Kidney tubule cell (primary cell): ENCODE data around the gene S1PR4.
"Not testable (repeated sequence)": the region's sequence is repeated elsewhere in the genome, so short reads cannot be mapped to it uniquely, and the experiment has no call there.

Experiments
- DNase-seq: peaks from one replicate; pipeline ENCODE4 v3.0.0-alpha.2; 2018; ENCODE audit warnings: low spot score

S1PR4 gene

DNA sequence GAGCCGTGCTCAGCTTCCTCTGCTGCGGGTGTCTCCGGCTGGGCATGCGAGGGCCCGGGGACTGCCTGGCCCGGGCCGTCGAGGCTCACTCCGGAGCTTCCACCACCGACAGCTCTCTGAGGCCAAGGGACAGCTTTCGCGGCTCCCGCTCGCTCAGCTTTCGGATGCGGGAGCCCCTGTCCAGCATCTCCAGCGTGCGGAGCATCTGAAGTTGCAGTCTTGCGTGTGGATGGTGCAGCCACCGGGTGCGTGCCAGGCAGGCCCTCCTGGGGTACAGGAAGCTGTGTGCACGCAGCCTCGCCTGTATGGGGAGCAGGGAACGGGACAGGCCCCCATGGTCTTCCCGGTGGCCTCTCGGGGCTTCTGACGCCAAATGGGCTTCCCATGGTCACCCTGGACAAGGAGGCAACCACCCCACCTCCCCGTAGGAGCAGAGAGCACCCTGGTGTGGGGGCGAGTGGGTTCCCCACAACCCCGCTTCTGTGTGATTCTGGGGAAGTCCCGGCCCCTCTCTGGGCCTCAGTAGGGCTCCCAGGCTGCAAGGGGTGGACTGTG is 1.2 kb downstream of the S1PR4 start:
- no peak for DNase-seq

DNA sequence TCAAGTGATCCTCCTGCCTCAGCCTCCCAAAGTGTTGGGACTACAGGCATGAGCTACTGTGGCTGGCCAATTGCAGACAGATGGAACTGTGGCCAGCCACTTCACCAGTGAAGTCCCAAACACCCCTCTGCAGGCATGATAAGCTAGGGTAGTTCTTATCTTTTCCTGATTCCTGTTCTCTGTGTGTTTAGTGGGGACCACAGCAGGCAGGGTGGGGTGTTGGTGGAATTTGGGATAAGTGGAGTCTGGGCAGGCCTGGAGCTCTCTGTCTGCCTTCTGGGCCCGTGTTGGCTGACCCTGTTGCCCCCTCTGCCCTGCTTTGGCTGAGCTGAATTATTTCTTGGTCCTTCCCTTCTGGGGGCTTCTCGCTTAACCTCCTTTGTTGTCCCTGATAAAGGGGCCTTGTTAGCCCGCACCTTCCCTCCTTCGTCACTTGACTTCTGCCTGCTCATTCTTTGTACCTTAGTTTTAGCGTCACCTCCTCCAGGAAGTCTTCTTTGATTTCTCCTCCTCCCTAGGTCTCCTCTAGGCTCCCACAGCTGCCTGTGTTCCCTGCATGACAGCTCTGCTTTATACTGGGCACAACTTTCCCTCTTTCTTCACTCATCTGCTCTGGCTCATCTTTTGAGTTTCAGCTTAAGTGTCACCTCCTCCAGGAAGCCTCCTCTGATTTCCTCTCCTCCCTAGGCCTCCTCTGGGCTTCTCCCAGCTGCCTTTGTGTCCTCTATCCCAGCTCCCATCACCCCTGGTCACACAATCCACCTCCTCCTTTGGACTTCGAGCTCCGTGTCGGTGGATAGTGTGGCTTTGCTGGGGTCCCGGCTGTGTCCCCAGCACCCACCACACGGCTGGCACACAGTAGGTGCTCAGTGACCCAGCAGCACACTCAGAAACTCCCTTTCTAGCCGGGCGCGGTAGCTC is 5.4 kb downstream of the S1PR4 start:
- DNase-seq = no peak

DNA sequence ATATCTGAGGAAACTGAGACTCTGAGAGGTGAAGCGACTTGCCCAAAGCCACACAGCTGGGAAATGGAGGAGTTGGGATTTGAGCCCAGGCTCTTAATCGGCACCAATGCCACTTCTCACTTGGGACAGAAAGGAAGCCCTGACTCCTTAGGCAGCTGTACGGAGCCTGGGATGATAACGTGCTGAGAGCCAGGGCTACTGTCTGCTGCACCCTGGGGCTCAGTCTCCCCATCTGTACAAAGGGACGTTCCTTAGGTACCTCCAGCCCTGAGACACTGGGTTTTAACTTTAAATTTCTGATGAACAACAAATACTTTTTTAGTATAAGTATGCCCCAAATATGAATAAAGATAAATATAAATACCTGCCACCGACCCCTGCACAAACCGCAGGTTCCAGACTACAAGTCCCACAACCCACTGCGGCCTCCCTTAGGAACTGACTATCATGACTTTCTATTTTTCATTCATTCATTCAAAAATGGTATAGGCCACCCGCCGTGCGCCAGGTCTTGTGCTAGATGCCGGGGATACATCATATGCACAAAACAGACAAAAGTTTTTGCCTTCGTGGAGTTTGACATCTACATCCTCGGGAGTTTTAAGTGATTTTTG is 6.4 kb downstream of the S1PR4 start:
- no peak for DNase-seq

DNA sequence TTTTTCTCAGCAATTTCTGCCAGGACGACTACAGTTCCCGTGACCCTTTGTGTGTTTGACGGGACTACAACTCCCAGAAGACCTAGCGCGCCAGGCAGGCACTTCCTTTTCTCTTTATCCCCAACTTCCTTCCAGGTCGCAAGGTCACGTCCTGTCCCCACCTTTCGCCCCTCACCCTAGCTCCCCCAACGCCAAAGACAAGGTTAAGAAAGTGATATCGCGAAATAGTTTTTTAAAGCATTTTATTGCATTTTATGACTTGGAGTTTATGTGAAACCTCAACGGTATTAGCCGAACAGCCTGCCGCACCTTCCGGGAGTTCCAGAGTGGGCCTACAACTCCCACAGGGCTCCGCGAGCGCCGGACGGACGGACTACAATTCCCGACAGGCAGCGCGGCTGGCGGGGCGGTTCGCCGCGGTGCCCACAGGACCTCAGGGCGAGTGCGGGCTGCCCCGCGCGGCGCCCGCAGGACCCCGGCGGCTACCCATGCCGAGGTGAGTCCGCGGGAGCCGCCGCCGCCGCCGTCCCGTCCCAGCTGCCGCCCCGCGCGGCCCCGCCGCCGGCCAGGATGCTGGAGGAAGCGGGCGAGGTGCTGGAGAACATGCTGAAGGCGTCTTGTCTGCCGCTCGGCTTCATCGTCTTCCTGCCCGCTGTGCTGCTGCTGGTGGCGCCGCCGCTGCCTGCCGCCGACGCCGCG is 7.0 kb downstream of the S1PR4 start, which contains the start of gene NCLN:
NCLN (plus strand) TSS at position 470 of the 699 bp plus-strand sequence; CDS start at position 571, 101 bp downstream.
- peak; percentile 94 for DNase-seq

DNA sequence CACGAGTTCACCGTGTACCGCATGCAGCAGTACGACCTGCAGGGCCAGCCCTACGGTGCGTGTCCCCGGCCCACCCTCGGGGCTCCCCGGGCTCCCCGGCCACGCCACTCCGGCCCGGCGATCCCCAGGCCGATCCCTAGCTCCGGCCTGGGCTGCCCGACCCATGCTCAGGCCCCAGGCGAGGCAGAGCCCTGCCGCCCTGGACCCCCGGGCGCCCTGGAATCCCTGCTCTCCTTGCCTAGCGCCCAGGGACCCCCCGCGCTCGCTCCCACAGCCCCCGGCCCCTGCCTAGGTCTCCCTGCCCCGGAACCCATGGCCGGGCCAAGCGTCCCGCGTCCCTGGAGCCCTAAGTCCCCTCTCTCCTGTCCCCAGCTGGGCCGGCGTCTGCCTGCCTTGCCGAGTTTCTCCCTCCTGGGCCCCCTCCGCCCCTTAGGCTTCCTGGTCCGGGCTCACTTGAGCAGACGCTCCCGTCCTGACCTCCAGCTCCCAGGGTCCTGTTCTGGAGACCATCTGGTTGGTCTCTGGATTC is 7.7 kb downstream of the S1PR4 start:
- DNase-seq = peak; percentile 6

DNA sequence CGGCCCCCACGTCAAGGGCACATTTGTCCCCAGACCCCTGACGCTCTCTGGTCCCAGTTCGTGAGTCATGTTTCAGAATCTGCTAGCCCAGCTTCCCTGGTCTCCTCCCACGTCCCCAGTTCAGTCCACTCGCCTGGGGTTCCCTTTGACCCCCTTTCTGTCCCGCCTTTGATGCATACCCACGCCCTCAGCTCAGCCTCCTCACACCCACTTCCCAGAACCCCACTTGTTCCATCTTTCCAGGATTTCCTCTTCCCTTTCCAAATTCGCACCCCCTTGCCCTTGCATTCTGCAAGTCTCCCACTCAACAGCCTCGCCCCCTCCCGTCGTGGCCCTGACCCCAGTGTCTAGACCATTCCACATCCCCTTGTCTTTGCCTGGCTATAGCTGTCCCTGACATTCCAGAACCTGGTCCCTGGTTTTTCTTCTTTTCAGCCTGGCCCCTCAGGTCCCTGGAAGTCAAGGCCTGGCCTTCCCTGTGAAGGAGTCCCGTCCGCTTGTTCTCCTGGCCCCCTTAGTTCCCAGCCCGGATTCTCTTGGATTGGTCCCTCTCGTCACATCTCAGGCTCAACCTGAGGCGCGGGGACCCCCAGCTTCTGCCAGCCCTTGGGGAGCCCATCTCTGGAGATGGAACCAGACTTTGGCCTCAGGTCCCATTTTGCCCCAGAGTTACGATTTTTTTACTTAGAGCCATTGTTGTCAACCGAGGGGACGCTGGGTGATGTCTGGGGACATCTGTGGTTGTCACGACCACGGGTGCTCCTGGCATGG is 8.5 kb downstream of the S1PR4 start:
- no peak for DNase-seq

DNA sequence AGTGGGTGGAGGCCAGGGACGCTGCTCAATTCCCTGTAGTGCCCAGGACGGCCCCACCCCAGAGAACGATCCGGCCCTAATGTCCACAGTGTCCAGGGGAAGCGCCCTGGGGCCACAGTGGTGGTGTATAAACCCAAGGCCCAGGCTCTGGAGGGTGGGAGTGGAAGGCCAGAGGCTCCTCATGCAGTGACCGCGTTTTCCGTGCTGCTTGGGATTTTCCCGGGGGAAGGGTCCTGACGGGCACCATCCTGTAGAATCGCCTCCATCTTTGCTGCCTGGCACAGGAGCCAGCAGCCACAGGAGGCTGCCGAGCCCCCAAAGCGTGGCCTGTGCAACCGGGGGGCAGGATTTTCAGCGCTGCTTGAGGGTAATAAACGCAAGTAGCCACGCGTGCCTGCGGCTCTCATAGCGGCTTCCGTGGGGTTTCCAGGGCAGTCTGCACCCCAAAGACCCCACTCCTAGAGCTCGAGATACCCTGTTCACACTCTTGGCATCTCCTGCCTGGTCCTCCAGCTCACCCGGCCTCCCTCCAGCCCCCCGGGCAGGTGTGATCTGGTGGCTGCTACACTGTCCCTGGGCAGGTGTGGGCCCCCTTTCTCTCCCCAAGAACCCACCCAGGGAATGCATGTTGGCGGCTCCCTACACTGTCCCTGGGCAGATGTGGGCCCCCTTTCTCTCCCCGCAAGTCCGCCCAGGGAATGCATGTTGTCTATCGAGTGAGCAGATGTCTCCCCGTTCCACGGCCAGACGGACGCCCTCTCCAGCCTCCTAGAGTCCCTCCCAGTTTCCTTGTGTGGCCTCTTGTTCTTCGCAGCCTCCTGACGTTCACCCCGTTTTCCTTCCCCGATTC is 9.3 kb downstream of the S1PR4 start:
- DNase-seq = no peak

DNA sequence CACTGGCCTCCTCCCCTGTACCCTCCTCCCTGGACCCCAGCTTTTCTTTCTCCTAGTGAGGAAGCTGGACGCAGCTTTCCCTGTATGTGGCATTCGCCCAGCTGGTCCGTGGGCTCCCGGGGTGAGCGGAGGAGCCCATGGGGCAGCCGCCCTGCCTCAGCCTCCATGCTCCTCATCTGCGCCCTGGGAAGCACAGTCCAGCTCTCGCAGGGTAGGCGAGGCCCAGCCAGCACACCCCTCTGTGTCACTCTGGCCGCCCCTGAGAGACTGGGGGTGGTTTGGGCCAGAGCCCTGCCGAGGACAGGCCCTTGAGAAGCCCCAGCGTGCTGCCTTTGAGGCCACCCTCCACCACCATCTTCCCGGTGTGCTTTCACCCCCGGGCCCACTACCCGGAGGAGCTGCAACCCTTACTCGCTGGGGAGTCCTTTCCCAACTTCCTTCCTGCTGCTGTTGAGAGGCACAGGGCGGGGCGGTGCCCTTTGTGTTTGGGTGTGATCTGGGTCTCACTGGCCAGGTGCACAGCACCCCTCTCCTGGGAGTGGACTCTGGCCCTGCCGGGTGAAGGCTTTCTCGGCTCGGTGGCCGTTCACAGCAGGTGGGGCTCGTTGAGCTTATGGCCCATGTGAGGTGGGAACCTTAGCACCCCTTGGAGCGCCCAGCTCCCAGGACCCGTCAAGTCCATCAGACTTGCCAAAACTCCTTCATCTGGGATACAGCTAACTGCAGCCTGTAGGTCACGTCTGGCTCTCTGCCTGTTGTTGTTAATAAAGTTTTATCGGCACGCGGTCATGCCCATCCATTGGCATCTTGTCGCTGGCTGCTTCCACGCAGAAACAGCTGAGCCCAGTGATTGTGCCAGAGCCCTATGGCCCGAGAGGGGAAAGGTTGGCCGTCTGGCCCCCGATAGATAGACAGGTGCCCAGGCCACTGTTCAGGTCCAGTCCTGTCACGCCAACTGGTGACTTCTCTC is 10.3 kb downstream of the S1PR4 start:
- no peak for DNase-seq

DNA sequence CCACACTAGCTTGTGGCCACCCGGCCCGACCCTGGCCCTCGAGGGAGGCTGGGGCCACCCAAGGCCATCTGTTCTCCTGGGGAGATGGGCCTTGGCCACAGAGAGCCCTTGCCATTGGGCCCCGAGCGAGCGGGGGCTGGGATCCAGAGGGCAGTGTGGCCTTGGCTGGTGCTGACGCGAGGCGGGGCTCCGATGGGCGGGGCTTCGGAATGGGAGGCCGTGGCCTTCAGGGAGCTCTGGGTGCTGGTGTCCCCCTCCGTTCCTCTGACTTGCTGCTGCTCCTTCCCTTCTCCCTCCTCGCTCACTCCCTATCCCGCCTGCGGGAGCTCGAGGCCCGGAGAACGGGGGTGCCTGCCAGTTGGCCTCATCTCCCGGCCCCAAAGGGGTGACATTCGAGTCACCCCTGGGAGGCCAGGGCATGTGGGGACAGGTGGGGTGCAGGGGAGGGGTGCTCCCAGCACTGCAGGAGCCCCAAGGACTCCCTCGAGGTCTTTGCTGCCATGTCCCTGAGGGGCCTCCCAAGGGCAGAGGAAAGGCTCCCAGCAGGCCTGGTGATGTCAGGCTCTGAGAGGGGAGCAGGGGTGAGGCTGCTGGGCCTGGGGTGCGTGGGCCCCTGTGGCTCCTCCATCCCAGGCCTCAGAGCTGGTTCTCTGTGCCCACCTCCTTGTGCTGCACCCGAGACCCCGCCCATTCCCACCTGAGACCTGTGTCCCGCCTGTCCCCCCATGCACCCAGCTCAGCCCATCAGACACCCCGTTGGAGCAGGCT is 11.3 kb downstream of the S1PR4 start:
- DNase-seq = no peak

DNA sequence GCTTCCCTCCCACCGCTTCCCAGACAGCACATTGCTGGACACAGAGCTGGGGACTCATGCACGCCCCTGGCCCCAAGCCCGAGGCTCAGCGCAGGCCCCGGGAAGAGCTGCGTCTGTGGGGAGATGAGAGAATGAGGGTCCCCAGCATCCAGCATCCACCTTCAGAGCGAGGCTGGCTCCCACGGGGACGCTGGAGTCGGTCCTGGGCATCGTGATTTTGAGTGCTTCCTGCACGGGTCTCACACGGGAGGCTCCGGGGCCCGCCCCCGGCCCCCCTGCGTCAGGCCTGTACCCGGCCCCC is 11.9 kb downstream of the S1PR4 start:
- no peak for DNase-seq

DNA sequence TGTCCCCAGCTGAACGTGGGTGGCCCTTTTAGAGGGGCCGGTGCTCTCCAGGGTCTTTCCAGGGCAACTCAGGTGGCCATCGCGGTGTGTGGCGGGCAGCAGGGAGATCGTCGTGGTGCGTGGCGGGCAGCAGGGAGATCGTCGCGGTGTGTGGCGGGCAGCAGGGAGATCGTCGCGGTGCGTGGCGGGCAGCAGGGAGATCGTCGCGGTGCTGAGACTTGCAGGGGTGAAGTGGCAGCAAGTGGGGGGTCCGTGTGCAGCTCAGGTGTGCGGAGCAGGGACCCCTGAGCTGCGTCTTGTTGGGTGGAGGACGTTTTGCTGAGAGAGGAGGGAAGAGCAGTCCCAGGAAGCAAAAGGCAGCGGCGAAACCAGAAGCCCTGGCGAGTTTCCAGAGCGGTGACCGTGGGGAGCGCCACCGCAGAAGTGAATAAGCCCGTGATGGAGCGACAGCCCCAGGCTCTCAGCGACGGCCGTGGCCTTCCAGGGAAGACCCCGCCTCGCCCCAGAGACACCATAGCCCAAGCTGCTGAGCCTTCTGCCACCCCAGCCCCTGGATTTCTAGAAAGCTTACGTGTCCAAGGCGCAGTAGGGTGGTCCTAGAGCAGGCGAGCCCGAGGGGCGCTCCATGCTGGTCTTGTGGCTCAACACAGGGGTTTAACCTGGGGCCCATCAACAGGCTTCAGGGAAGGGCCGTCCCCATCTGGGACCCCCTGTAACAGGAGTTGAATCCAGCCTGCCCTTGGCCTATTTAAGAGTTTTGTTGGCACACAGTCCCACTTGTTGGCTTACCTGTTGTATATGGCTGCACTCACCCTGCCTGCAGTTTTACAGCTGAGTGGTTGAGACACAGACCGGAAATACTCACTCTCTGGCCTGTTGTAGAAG is 12.6 kb downstream of the S1PR4 start:
- DNase-seq = no peak

DNA sequence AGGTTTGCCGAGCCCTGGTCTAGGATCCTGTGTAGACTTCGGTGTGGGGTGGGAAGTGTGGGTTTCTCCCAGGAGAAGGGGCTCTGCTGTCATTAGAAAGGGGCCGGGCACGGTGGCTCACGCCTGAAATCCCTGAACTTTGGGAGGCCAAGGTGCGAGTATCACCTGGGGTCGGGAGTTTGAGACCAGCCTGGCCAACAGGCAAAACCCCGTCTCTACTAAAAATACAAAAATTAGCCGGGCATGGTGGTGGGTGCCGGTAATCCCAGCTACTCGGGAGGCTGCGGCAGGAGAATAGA is 13.2 kb downstream of the S1PR4 start:
- DNase-seq = not testable (repeated sequence)

DNA sequence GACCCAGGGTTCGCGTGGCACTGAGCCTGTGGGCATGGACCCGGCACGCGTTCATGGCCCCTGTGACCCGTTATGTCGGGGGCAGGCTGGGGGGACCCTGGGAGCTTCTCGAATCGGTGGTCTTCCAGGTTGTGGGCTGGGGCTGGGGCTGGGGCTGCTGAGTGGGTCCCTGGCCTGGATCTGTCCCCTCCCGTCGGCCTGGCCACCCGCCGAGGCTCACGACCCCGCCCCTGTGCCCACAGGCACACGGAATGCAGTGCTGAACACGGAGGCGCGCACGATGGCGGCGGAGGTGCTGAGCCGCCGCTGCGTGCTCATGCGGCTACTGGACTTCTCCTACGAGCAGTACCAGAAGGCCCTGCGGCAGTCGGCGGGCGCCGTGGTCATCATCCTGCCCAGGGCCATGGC is 13.7 kb downstream of the S1PR4 start:
- no peak for DNase-seq

DNA sequence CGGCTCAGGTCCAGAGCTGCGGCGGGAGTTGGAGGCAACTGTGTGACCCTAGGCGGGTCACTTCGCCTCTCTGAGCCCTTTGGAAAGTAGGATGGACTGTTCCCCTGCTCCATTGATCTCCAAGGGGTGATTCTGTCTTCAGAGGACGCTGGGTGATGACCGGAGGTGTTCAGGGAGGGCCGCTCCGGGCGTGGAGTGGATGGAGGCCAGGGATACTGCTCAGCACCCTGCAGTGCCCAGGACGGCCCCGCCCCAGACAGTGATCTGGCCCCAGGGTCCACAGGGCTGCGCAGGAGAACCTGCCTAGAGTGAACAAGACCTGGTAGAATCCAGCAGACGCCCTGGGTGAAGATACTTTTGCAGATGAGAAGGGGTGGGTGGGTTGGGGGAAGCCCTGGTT is 14.1 kb downstream of the S1PR4 start:
- no peak for DNase-seq

DNA sequence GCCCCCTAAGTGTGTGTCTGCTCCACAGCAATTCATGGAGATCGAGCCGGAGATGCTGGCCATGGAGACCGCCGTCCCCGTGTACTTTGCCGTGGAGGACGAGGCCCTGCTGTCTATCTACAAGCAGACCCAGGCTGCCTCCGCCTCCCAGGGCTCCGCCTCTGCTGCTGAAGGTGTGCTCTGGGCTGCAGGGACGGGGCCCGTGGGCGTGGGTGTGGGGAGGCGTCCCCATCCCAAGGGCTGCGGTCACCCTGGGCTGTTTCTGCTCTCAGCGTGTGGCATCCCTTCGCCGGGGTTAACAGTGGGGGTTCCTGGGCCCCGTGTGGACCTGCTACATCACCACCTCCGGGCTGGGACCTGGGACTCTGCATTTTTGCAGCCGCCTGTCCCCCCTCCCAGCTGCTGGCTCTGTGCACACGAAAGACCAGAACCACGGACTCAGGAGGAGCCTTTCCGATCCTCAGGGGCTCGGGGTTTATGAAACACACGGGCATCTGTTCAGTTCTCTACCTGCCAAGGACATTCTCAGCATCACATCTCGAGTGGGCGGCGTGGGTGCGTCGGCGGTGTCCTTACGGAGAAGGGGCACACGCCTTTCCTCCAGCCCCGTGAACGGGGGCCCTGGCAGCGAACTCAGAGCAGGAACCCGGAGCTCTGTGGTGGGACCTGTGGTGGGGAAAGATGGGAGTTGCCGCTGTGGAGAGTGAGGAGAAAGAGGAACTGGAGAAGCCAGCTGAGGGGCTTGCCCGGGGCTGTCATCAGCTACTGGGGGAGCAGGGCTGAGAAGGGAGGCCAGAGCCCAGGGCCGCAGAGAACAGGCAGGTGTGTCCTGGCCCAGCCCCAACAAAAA is 14.9 kb downstream of the S1PR4 start:
- DNase-seq = no peak

DNA sequence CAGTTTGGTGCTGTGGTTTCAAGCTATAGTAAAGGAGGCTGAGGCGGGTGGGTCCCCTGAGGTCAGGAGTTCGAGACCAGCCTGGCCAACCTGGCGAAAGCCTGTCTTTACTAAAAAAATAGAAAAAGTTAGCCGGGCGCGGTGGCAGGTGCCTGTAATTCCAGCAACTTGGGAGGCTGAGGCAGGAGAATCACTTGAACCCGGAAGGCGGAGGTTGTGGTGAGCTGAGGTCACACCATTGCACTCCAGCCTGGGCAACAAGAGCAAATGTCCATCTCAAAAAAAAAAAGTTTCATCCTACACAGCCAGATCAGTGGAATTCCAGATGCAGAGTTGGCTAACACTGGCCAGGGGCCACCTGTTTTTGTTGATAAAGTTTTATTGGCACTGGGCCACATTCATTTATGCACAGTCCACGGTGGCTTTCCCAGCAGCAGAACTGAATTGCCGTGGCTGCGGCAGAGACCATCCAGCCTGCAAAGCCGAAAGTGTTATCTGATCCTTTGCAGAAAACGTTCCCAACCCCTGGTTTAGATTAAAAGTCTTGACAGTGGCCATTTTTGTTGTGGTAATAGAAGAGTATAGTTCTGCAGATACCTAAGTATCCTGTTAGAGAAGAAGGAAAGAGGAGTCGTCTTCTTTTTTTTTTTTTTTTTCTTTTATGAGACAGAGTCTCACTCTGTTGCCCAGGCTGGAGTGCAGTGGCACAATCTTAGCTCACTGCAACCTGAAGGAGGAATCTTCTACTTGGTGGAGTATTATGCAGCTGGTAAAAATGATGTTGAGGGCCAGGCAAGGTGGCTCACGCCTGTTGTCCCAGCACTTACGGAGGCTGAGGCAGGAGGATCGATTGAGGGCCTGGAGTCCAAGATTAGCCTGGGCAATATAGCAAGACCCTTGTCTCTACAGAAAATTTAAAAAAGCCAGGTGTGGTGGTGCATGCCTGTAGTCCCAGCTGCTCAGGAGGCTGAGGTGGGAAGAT is 15.8 kb downstream of the S1PR4 start:
- no peak for DNase-seq
